PFSK-1 (cell line): ENCODE results near the gene PERM1.
A peak's percentile ranks its signal among the peaks of the same experiment; 100 is the strongest.

Experiments used
- FOXP2 ChIP-seq: optimal IDR thresholded peaks from 2 replicates; pipeline ENCODE3; 2011; ENCODE audit warnings: borderline replicate concordance, control low read depth, inconsistent platforms; ENCODE audit not compliant: insufficient read depth; ENCODE audit errors: extremely low read length, extremely low read depth
- POLR2AphosphoS5 ChIP-seq: IDR thresholded peaks from 2 replicates; pipeline ENCODE4 v1.6.1; 2012; ENCODE audit warnings: low read depth, mild to moderate bottlenecking, control low read depth, low read length, moderate library complexity
- REST ChIP-seq, 2 experiments: IDR thresholded peaks; 2 replicates each; pipeline versions ENCODE4 v1.6.1 to v1.8.0; 2011 to 2012; ENCODE audit warnings: low read depth in 2 of 2, low read length in 2 of 2, control low read depth in 1 of 2, inconsistent platforms in 1 of 2, mild to moderate bottlenecking in 1 of 2, moderate library complexity in 1 of 2; ENCODE audit not compliant: insufficient read depth in 1 of 2
- SIN3A ChIP-seq: IDR thresholded peaks from 2 replicates; pipeline ENCODE4 v1.6.1; 2012; ENCODE audit warnings: mild to moderate bottlenecking, low read length, moderate library complexity, borderline replicate concordance; ENCODE audit not compliant: insufficient read depth
- TAF1 ChIP-seq: IDR thresholded peaks from 2 replicates; pipeline ENCODE4 v1.6.1; 2012; ENCODE audit warnings: low read length, control low read depth, borderline replicate concordance; ENCODE audit not compliant: insufficient read depth

The PERM1 gene

GRCh38 chr1:1021010-1021919 lies 39.4 kb upstream of the PERM1 start:
- TF ChIP-seq FOXP2 (peak; percentile 29), SIN3A (peak; percentile 32; the same call in 1 of the 2 replicates), REST (IDR thresholded peaks at IDR 0.05; ENCODE audit: insufficient read depth in 1 of 2, low read depth in 2 of 2, low read length in 2 of 2) (no peak), POLR2AphosphoS5 (peak; percentile 53; the same call in 1 of the 2 replicates)

GRCh38 chr1:1020415-1021009 lies 38.6 kb upstream of the PERM1 start:
- TF ChIP-seq POLR2AphosphoS5 (no peak), TAF1 (no peak), REST (IDR thresholded peaks at IDR 0.05; ENCODE audit: insufficient read depth in 1 of 2, low read depth in 2 of 2, low read length in 2 of 2) (no peak), SIN3A (no peak), FOXP2 (no peak)

- TF ChIP-seq SIN3A: no peak
- TF ChIP-seq REST (IDR thresholded peaks at IDR 0.05; ENCODE audit: insufficient read depth in 1 of 2, low read depth in 2 of 2, low read length in 2 of 2): no peak
- no peak for TF ChIP-seq FOXP2
- no peak for TF ChIP-seq POLR2AphosphoS5
- no peak for TF ChIP-seq TAF1
Observed at GRCh38 chr1:1020000-1020404, 38.1 kb upstream of the PERM1 start, which contains the start of gene AGRN. TSS of gene AGRN (plus strand) at chr1:1020120. CDS start at chr1:1020173, 53 bp downstream.

- TF ChIP-seq POLR2AphosphoS5 (0 out of 2 replicates have a peak, but pooled peaks have one; percentile 6), TAF1 (no peak)
Observed at GRCh38 chr1:1019122-1019999, 37.5 kb upstream of the PERM1 start.
